Activated CD4-positive, alpha-beta T cell treated with anti-CD3 and anti-CD28 coated beads for 36 hours (primary cell): ENCODE measurements around the gene LUM. TPM values are rescaled to one million over a fixed set of nuclear protein-coding genes. Genes with fewer than 3 reads are reported as not detected.

Experiments
- ATAC-seq: fragments of 200-7000 bp; cut with Tn5 transposase; one replicate; pipeline ENCODE4 v1.10.0; 2021; ENCODE audit warnings: mild to moderate bottlenecking, moderate library complexity
- CTCF ChIA-PET: fragments of 350-600 bp; sonication (Branson Sonifier 250); formaldehyde crosslinking; loops from one replicate; lab custom pipeline; 2021; ENCODE audit warnings: antibody characterized with exemption; lab: Charles Lee
- POLR2A ChIA-PET: fragments of 350-600 bp; sonication (Branson Sonifier 250); formaldehyde crosslinking; loops from one replicate; lab custom pipeline; 2021; ENCODE audit warnings: antibody characterized with exemption, inconsistent platforms; lab: Charles Lee
- DNase-seq: peaks from one replicate; pipeline ENCODE4 v3.0.0-alpha.2; 2020
- H3K27ac Mint-ChIP-seq: one replicate; pipeline ENCODE4 v1.8.0; 2021; ENCODE audit warnings: mixed read lengths
- H3K27me3 Mint-ChIP-seq: one replicate; pipeline ENCODE4 v1.8.0; 2021; ENCODE audit warnings: mixed read lengths
- H3K36me3 Mint-ChIP-seq: one replicate; pipeline ENCODE4 v1.8.0; 2021; ENCODE audit warnings: low read depth, mixed read lengths
- H3K4me1 Mint-ChIP-seq: one replicate; pipeline ENCODE4 v1.8.0; 2021; ENCODE audit warnings: mixed read lengths
- H3K4me3 Mint-ChIP-seq: one replicate; pipeline ENCODE4 v1.8.0; 2021; ENCODE audit warnings: mild to moderate bottlenecking, moderate library complexity, mixed read lengths
- H3K9me3 Mint-ChIP-seq: one replicate; pipeline ENCODE4 v1.8.0; 2021; ENCODE audit warnings: low read depth, mixed read lengths
- intact Hi-C, 2 experiments: fragments of 100-400 bp; cut with DNase I in 1 of 2; cut with micrococcal nuclease in 1 of 2; formaldehyde crosslinking; loops; one replicate each; pipeline versions ENCODE4 v1.14.2 to v1.15.1; 2022 to 2024; cut with DNase I, micrococcal nuclease
- total RNA-seq, 2 experiments: library from RNA; stranded (reverse); gene quantifications; one replicate each; pipeline ENCODE4 v1.2.3, GENCODE V29; 2021

The LUM gene
- total RNA-seq, 2 experiments from 2014 or later = not detected

DNA sequence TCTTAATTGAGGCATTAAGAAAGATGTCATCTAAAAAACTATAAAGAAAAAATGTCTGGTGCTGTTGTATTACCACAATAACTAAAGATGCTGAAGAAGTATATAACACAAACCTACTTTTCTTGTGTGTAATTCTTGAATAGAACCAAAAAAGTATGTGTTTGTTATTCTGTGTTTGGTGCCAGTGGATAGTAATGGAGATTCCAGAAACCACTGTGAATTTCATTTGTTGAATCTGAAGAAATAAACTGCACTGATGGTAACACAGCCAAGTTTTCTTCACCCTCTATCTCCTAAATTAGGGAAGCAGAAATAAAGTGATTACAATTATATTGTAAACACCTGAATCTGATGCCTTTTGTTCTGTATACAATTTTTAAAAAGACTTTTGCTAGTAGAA lies 40.4 kb downstream of the LUM start:
- CTCF ChIA-PET = interaction anchor here (0.5 to 1.5 kb wide), 2 partner anchors 10 to 856 kb away, joined by 3 read pairs; no protein-coding TSS in a partner anchor
- Mint-ChIP-seq H3K9me3 (no peaks in the 10 kb centered on the region), H3K4me1 (no peaks in the 10 kb centered on the region), H3K27me3 (peaks cover 7% of the 10 kb centered on the region), H3K36me3 (no peaks in the 10 kb centered on the region), H3K27ac (no peak overlapping the region), H3K4me3 (no peak overlapping the region)
- DNase-seq = no peak
- intact Hi-C loops = no loop called here
- POLR2A ChIA-PET = no interaction called here
- ATAC-seq = no peak

DNA sequence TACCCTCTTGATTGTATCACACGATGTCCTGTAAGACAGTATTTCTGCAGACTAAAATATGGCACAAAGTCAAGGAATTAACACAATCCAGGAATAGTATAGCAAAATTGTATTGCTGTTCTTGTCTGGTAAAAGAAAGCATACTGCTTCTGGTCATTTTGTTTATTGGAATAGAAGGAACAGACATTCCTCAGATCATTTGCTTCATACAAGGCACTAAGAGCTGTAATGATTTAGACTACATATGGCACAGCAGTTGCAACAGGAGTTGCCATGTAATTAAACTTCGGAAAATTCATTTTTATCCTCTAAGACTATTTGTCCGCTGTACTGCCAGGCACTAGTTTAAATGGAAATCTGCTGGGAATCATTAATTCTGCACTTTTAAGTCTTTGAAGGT lies 45.9 kb downstream of the LUM start:
- DNase-seq = no peak
- no peak for ATAC-seq
- intact Hi-C loops = no loop called here
- no peaks in the 10 kb centered on the region for H3K9me3 Mint-ChIP-seq
- H3K4me1 Mint-ChIP-seq = no peaks in the 10 kb centered on the region
- POLR2A ChIA-PET = no interaction called here
- H3K27me3 Mint-ChIP-seq = peaks cover 4% of the 10 kb centered on the region
- CTCF ChIA-PET = no interaction called here
- H3K36me3 Mint-ChIP-seq = no peaks in the 10 kb centered on the region
- no peak overlapping the region for H3K4me3 Mint-ChIP-seq
- no peak overlapping the region for H3K27ac Mint-ChIP-seq

GRCh38 chr12:91064640-91065039 lies 46.7 kb downstream of the LUM start:
- Mint-ChIP-seq H3K9me3 (no peaks in the 10 kb centered on the region), H3K27me3 (peaks cover 4% of the 10 kb centered on the region), H3K4me1 (no peaks in the 10 kb centered on the region), H3K27ac (no peak overlapping the region), H3K4me3 (no peak overlapping the region), H3K36me3 (no peaks in the 10 kb centered on the region)
- CTCF ChIA-PET = interaction anchor here (1.0 kb wide), 1 partner anchor 14 kb away, joined by 3 read pairs; no protein-coding TSS in a partner anchor
- intact Hi-C loops = no loop called here
- DNase-seq = no peak
- ATAC-seq = no peak
- POLR2A ChIA-PET = interaction anchor here (0.6 kb wide), 1 partner anchor 44 kb away, joined by 3 read pairs; no protein-coding TSS in a partner anchor

DNA sequence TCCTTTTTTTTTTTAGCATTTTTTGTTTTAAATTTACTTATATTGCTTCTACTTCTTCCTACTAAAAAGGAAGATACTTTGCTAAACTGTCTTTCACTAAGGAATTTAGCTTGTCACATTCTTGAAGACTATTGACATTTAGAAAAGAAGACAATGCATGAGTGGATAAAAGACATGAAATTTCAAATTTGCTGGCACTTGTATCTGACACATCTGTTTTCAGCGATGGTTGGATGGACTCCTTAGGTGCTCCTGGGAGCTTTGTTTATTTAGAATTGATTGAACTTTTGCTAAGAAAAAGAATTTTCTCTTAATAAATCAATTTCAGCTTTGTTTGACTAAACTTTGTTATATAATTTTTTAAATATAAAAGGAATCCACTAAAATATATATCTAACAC lies 50.2 kb downstream of the LUM start:
- no peak for ATAC-seq
- no peaks in the 10 kb centered on the region for H3K36me3 Mint-ChIP-seq
- CTCF ChIA-PET = interaction anchor here (1.1 kb wide), 2 partner anchors 9 to 10 kb away, joined by 3 read pairs; no protein-coding TSS in a partner anchor
- H3K4me1 Mint-ChIP-seq = no peaks in the 10 kb centered on the region
- POLR2A ChIA-PET = no interaction called here
- H3K4me3 Mint-ChIP-seq = no peak overlapping the region
- no peak overlapping the region for H3K27ac Mint-ChIP-seq
- intact Hi-C loops = no loop called here
- H3K27me3 Mint-ChIP-seq = no peaks in the 10 kb centered on the region
- no peak for DNase-seq
- H3K9me3 Mint-ChIP-seq = no peaks in the 10 kb centered on the region

DNA sequence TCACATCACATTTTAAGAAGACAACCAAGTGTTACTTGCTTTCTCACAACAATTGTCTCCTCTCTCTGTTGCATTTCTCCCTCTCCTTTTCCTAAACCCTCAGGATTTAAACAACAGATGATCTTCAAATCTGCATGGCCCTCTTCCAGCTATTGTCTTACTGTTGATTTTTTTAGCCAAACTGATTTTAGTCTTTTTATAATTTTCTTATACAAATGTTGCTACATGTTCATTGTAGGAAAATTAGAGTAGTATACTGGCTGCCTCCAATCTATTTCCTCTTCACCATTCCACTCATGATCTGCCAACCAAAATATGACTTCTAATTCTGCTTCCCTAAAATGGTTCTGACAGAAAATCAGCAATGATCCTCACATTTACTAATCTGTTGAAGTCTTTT lies 52.1 kb downstream of the LUM start:
- ChIA-PET POLR2A (no interaction called here), CTCF (no interaction called here)

GRCh38 chr12:91058786-91059185 lies 52.5 kb downstream of the LUM start:
- Mint-ChIP-seq H3K4me1 (no peaks in the 10 kb centered on the region), H3K27ac (no peak overlapping the region), H3K36me3 (no peaks in the 10 kb centered on the region), H3K27me3 (peaks cover 2% of the 10 kb centered on the region), H3K9me3 (no peaks in the 10 kb centered on the region), H3K4me3 (no peak overlapping the region)
- DNase-seq = no peak
- POLR2A ChIA-PET = no interaction called here
- CTCF ChIA-PET = no interaction called here
- no peak for ATAC-seq
- intact Hi-C loops = no loop called here

More for the DNA sequence above, 52.1 kb downstream of the LUM start:
- no peak for ATAC-seq
- no peak for DNase-seq
- no peak overlapping the region for H3K4me3 Mint-ChIP-seq
- no peaks in the 10 kb centered on the region for H3K36me3 Mint-ChIP-seq
- H3K27ac Mint-ChIP-seq = no peak overlapping the region
- no peaks in the 10 kb centered on the region for H3K4me1 Mint-ChIP-seq
- peaks cover 2% of the 10 kb centered on the region for H3K27me3 Mint-ChIP-seq
- no peaks in the 10 kb centered on the region for H3K9me3 Mint-ChIP-seq
- intact Hi-C loops = no loop called here

DNA sequence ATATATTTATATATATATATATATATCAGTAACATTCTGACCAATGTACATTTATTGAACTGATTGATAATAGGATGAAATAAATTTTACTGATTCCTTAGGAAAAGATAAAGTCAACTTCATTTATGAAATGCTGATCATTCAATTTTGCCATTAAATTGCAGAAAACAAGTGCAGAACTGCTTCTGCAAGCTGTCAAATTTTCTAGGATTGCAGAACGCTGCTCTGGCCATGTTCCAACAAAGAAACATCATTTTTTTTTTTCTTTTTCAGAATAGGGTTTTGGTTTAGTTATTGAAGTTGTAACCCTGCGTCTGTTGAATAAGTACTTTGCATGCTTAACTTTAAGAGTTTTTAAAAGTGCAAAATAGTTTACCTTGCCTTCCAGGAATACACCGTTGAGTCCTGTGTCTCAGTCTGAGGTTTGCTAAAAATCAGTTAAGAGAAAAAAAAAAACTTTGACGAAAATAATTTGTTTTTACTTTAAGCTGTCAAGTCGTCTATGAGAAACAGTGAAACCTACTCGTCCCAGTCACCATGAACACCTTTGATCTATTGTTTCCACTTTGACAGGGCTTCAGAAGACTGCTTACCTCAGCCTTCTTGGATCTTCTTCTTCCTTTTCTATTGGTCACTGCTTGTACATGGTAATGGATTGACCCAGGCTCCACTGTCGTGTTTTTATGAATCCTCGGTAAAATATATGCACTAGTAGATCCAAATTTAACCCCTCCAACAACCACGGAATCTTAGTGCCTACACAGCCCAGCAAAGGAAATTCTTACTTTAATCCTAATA lies 53.7 kb downstream of the LUM start, which contains the start of gene KERA:
TSS of gene KERA (minus strand) at position 657 of the 798 bp plus-strand sequence. CDS start 1,743 bp downstream, outside the sequence.
- ATAC-seq (no peak), DNase-seq (no peak)
- no peaks in the 10 kb centered on the region for H3K36me3 Mint-ChIP-seq
- intact Hi-C loops = no loop called here
- H3K27ac Mint-ChIP-seq = no peak within 1 kb of the TSS
- peaks cover 2% of the 10 kb centered on the region for H3K27me3 Mint-ChIP-seq
- H3K9me3 Mint-ChIP-seq = no peaks in the 10 kb centered on the region
- CTCF ChIA-PET = no interaction called here
- POLR2A ChIA-PET = no interaction called here
- H3K4me3 Mint-ChIP-seq = no peak within 1 kb of the TSS
- no peaks in the 10 kb centered on the region for H3K4me1 Mint-ChIP-seq

DNA sequence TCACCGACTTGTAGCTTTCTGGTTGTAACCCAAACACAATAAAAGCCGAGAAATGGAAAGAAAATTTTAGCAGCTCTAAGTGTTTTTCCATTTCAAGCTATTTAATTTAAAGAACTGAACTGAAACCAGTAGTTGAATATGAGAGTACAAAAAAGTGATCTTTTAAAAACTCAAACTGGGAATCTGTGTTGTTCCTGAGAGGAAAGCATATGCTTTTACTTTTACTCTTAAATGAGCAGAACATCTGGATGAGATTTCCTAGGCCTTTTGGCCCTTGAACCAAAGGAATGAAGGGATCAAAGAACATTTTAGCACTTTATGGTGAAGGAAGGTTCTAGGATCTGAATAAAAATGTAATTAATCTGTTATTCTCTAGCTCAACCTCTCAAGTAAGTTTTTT lies 54.8 kb downstream of the LUM start:
- H3K36me3 Mint-ChIP-seq = no peaks in the 10 kb centered on the region
- no peaks in the 10 kb centered on the region for H3K9me3 Mint-ChIP-seq
- peaks cover 2% of the 10 kb centered on the region for H3K27me3 Mint-ChIP-seq
- H3K27ac Mint-ChIP-seq = no peak overlapping the region
- ATAC-seq = no peak
- intact Hi-C loops = no loop called here
- ChIA-PET POLR2A (no interaction called here), CTCF (no interaction called here)
- H3K4me3 Mint-ChIP-seq = no peak overlapping the region
- no peak for DNase-seq
- H3K4me1 Mint-ChIP-seq = no peaks in the 10 kb centered on the region

DNA sequence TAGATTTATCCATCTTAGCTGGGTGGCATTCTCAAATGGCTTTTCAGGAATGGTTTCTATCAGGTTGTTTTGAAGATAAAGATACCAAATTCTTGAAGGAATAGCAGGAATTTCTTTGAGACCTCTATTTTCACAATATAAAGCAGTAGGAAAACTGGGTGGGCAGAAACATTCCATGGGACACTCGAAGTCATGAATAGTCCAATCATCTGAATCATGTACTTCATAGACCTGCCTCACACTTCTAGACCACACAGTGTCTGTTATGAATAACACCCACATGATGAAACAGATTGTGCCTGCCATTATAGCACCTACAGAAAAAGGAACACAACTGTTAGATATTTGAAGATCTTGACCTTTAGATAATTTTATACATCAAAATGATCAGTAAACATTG lies 55.3 kb downstream of the LUM start:
- no peaks in the 10 kb centered on the region for H3K9me3 Mint-ChIP-seq
- no peaks in the 10 kb centered on the region for H3K36me3 Mint-ChIP-seq
- H3K4me1 Mint-ChIP-seq = no peaks in the 10 kb centered on the region
- ChIA-PET POLR2A (no interaction called here), CTCF (no interaction called here)
- no peak for DNase-seq
- H3K4me3 Mint-ChIP-seq = no peak overlapping the region
- intact Hi-C loops = no loop called here
- H3K27me3 Mint-ChIP-seq = peaks cover 3% of the 10 kb centered on the region
- H3K27ac Mint-ChIP-seq = no peak overlapping the region
- no peak for ATAC-seq

- H3K36me3 Mint-ChIP-seq = no peaks in the 10 kb centered on the region
- no peaks in the 10 kb centered on the region for H3K4me1 Mint-ChIP-seq
- DNase-seq (no peak), ATAC-seq (no peak)
- no peaks in the 10 kb centered on the region for H3K9me3 Mint-ChIP-seq
- intact Hi-C loops = no loop called here
- peaks cover 3% of the 10 kb centered on the region for H3K27me3 Mint-ChIP-seq
- H3K27ac Mint-ChIP-seq = no peak overlapping the region
- CTCF ChIA-PET = no interaction called here
- POLR2A ChIA-PET = no interaction called here
- H3K4me3 Mint-ChIP-seq = no peak overlapping the region
Observed at GRCh38 chr12:91053951-91054715, 57.2 kb downstream of the LUM start.
